HepG2 (cell line): ENCODE data around the gene TCF7L2. TPM values are rescaled to one million over a fixed set of nuclear protein-coding genes. Genes with fewer than 3 reads are reported as not detected.

ENCODE experiments used
- ATAC-seq: fragments of 200-7000 bp; cut with Tn5 transposase; 3 replicates; pipeline ENCODE4 v1.9.1; 2020; ENCODE audit warnings: mild to moderate bottlenecking, moderate library complexity
- BruUV-seq: library from RNA; stranded (reverse); fragments of 400-500 nt; replicated peaks from 2 replicates; lab custom pipeline; 2021; lab: Mats Ljungman, UMichigan
- CTCF ChIA-PET: fragments of 300-600 bp; formaldehyde crosslinking; extraction: SDS; loops from one replicate; lab custom pipeline; 2021; ENCODE audit warnings: low total read pairs, inconsistent platforms, low intra/inter-chr PET ratio; lab: Yijun Ruan, JAX
- POLR2A ChIA-PET: fragments of 350-600 bp; sonication (Branson Sonifier 250); formaldehyde crosslinking; loops from one replicate; lab custom pipeline; 2020; ENCODE audit warnings: antibody characterized with exemption, inconsistent platforms; lab: Yijun Ruan, JAX
- DNase-seq: peaks from one replicate; pipeline ENCODE4 v3.0.0-alpha.2; 2015; ENCODE audit warnings: low spot score
- FAIRE-seq: peaks from 3 replicates; lab custom pipeline; 2011; peaks lifted over from hg19 to GRCh38; lab: Jason Lieb, UNC
- H2AFZ ChIP-seq: one replicate; pipeline ENCODE4 v1.6.1; 2011; ENCODE audit warnings: low read length, inconsistent platforms
- H3K27ac ChIP-seq: fragments of 300-600 bp; 3 replicates; pipeline ENCODE4 v1.8.0; 2011; ENCODE audit warnings: mixed run types, mild to moderate bottlenecking, mixed read lengths, low read length, inconsistent platforms; ENCODE audit not compliant: insufficient read depth; ENCODE audit errors: extremely low read length
- H3K27me3 ChIP-seq, 2 experiments: fragments of 200-600 bp in 1 of 2; 2 replicates in 1 of 2; 3 replicates in 1 of 2; pipeline versions ENCODE4 v1.6.0 to v1.8.0; 2011; ENCODE audit warnings: low read length in 2 of 2, mild to moderate bottlenecking in 2 of 2, moderate library complexity in 2 of 2, inconsistent platforms in 1 of 2; ENCODE audit not compliant: insufficient read depth in 2 of 2, control insufficient read depth in 1 of 2
- H3K36me3 ChIP-seq, 2 experiments: fragments of 200-600 bp in 1 of 2; replicated peaks in 1 of 2; 2 replicates in 1 of 2; 3 replicates in 1 of 2; pipeline versions ENCODE4 v1.5.1 to v1.8.0; 2011; ENCODE audit warnings: low read length in 2 of 2, inconsistent platforms in 1 of 2; ENCODE audit not compliant: insufficient read depth in 2 of 2, control insufficient read depth in 1 of 2
- H3K4me1 ChIP-seq: 2 replicates; pipeline ENCODE4 v1.5.1; 2012; ENCODE audit warnings: low read length, inconsistent platforms; ENCODE audit not compliant: insufficient read depth
- H3K4me2 ChIP-seq: 2 replicates; pipeline ENCODE4 v1.6.0; 2011; ENCODE audit warnings: low read depth, low read length, inconsistent platforms
- H3K4me3 ChIP-seq, 3 experiments: fragments of 200-600 bp in 1 of 3; sonication (generic), shearing (Covaris generic) in 1 of 3; replicated peaks in 1 of 3; 2 replicates each; pipeline ENCODE4 v1.5.1; 2011 to 2016; ENCODE audit warnings: low read length in 3 of 3, inconsistent platforms in 2 of 3, low read depth in 2 of 3, mild to moderate bottlenecking in 2 of 3, control low read depth in 1 of 3, mixed read lengths in 1 of 3; ENCODE audit not compliant: insufficient read depth in 1 of 3
- H3K79me2 ChIP-seq: one replicate; pipeline ENCODE4 v1.6.1; 2011; ENCODE audit warnings: low read length, inconsistent platforms; ENCODE audit not compliant: insufficient read depth
- H3K9ac ChIP-seq: 2 replicates; pipeline ENCODE4 v1.6.0; 2011; ENCODE audit warnings: mild to moderate bottlenecking, low read depth, low read length, inconsistent platforms; ENCODE audit not compliant: insufficient read depth
- H3K9me3 ChIP-seq: 2 replicates; pipeline ENCODE4 v1.5.1; 2012; ENCODE audit warnings: mild to moderate bottlenecking, low read length
- H4K20me1 ChIP-seq: 2 replicates; pipeline ENCODE4 v1.6.0; 2011; ENCODE audit warnings: inconsistent platforms, mild to moderate bottlenecking, low read length, moderate library complexity; ENCODE audit not compliant: insufficient read depth
- GTF2F1 ChIP-seq: fragments of 150-350 bp; IDR thresholded peaks from 2 replicates; pipeline ENCODE4 v1.6.1; 2014; ENCODE audit warnings: low read length
- ZBED4 ChIP-seq: sonication (generic); formaldehyde crosslinking; IDR thresholded peaks from 2 replicates; pipeline ENCODE4 v1.4.0; 2020; ENCODE audit warnings: missing genetic modification reagents, borderline replicate concordance
- ZNF207 ChIP-seq: fragments of 450-650 bp; IDR thresholded peaks from 2 replicates; pipeline ENCODE4 v1.6.1; 2016; ENCODE audit warnings: antibody characterized with exemption, borderline replicate concordance
- ZNF766 ChIP-seq: sonication (generic); formaldehyde crosslinking; IDR thresholded peaks from 2 replicates; pipeline ENCODE4 v1.5.0; 2020; ENCODE audit warnings: missing genetic modification reagents, borderline replicate concordance
- ZSCAN5A ChIP-seq: sonication (generic); formaldehyde crosslinking; IDR thresholded peaks from 2 replicates; pipeline ENCODE4 v1.8.0; 2022; ENCODE audit warnings: mild to moderate bottlenecking, missing genetic modification reagents, borderline replicate concordance
- WGBS: methylation state at CpG from one replicate; pipeline ENCODE4 v1.1.6; 2017; ENCODE audit warnings: low lambda C conversion rate; 5-methylcytosine and 5-hydroxymethylcytosine counted together
- in situ Hi-C: cut with HindIII; loops from 2 replicates; pipeline ENCODE4 v1.10.0; 2017; ENCODE audit warnings: low pct_unique_long_range_greater_than_20kb; ENCODE audit not compliant: extremely low pct_ligation_motif_present
- intact Hi-C: fragments of 100-400 bp; cut with micrococcal nuclease; formaldehyde crosslinking; loops from one replicate; pipeline ENCODE4 v1.10.0; 2022; ENCODE audit not compliant: unreplicated experiment
- polyA plus RNA-seq, 8 experiments: library from polyadenylated mRNA; depleted of rRNA in 3 of 8; stranded (reverse) in 7 of 8; unstranded in 1 of 8; fragments of >200 nt; fragmentation: Illumina TruSeq in 4 of 8; extraction: Trizol in 4 of 8; gene quantifications; 2 replicates each; pipeline versions ENCODE4 v1.2.1 to v1.2.3, GENCODE V29; 2011 to 2016; ENCODE audit warnings: low read depth in 4 of 8, missing spikeins in 1 of 8, mixed read lengths in 1 of 8; ENCODE audit not compliant: insufficient read depth in 1 of 8
- total RNA-seq, 5 experiments: library from RNA; depleted of rRNA; stranded (reverse); fragments of >200 nt; fragmentation: Illumina TruSeq; extraction: Trizol; gene quantifications; 2 replicates each; pipeline ENCODE4 v1.2.3, GENCODE V29; 2016; ENCODE audit warnings: low read depth in 1 of 5

The TCF7L2 gene
- total and polyA plus RNA-seq, 2 of the 13 experiments (the other 11 are each of a cell fraction or from before 2014, with no cell fraction given): 3.9 to 13.7 TPM

- intact Hi-C loops (no loop called here), in situ Hi-C loops (no loop called here)
- Histone ChIP-seq H3K27ac (no peak overlapping the region), H2AFZ (no peak overlapping the region), H3K4me3 (no peak overlapping the region), H3K4me1 (peaks cover 52% of the 10 kb centered on the region), H3K9me3 (no peaks in the 10 kb centered on the region), H3K9ac (no peak overlapping the region), H3K36me3 (peaks cover 9 to 17% of the 10 kb centered on the region in 2 experiments), H4K20me1 (peaks cover 68% of the 10 kb centered on the region), H3K27me3 (no peaks in the 10 kb centered on the region), H3K4me2 (no peak overlapping the region), H3K79me2 (peaks cover 40% of the 10 kb centered on the region)
- DNase-seq (no peak), FAIRE-seq (no peak), ATAC-seq (no peak)
- no TSS peak for BruUV-seq
- ChIA-PET POLR2A (interaction anchor here (0.9 to 1.5 kb wide), 2 partner anchors 9 to 10 kb away, joined by 3 read pairs; no protein-coding TSS in a partner anchor), CTCF (no interaction called here)
- 95% methylated on average over 4 of the region's 4 CpGs for WGBS
- TF ChIP-seq ZNF766 (CRISPR knock-in tag) (no peak), ZNF207 (no peak), ZBED4 (CRISPR knock-in tag) (no peak), ZSCAN5A (CRISPR knock-in tag) (no peak), GTF2F1 (no peak)
These were observed 134.0 kb downstream of the TCF7L2 start for GRCh38 chr10:113084031-113084430.
